G401 (cell line): ENCODE results near the gene TMPRSS11D. TPM values are rescaled to one million over a fixed set of nuclear protein-coding genes. Genes with fewer than 3 reads are reported as not detected.

Experiments used
- DNase-seq: peaks from one replicate; pipeline ENCODE4 v3.0.0-alpha.2; 2015; ENCODE audit warnings: low spot score
- in situ Hi-C: cut with HindIII; loops from 2 replicates; pipeline ENCODE4 v1.10.0; 2016; ENCODE audit warnings: low sequenced_read_pairs, mixed read lengths
- total RNA-seq: library from RNA; depleted of rRNA; stranded (reverse); fragments of >200 nt; shearing (Covaris generic); gene quantifications from 2 replicates; pipeline ENCODE4 v1.2.3, GENCODE V29; 2014; rRNA removed

Gene TMPRSS11D
- total RNA-seq, 1 experiment from 2014 or later = not detected

DNA sequence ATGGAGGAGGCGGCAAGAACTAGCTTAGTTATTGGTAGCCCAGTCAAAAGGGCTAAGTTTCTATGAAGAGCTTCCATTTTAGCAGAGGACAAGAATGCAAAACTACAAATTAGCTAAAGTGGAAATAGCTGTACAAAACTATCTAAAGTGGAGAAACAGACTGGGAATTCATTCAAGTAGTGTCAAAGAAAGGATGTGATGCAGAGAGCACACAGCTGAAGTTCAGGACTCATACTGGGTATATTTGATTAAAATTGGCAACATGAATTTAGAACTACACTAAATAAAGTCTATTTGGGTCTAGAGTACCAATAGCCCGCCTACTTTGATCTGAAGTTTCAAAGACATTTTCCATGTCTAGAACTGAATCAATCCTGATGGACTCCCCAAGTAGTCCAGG is 96.5 kb downstream of the TMPRSS11D start:
- in situ Hi-C loops = no loop called here
- no peak for DNase-seq

DNA sequence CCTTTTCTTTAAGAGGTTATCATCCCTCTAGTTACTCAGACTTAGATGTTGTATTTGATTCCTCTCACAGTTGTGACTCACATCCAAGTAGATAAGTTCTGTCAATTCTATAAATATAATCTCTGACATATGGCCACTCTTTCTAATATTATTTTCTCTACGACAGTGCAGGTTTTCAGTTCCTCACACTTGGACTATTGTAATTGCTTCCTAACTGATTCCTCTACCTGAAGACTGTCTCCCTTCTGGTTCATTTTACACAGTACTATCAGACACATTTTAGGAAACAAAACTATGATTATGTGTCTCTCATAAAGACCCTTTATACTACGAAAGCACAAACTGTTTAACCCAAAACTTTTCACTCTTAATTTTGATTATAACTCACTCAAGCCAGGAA is 98.3 kb downstream of the TMPRSS11D start:
- in situ Hi-C loops = no loop called here

DNA sequence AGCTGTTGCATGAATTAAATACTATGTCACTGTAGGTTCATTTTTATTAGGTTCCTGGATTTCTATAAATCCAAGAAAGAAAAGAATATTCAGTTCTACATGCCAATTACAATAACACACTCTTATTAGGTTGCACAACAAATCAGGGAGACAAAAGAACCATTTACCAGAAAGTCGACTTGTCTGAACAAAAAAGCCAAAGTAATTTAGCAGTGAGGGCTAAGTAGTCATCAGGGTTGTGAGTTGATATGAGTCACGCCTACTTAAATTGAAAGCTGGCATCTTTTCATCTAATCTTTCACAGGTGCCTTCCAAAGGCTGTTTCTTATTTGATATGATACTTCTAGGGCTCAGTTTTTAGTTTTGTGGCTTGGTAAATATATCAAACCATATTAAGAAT is 104.2 kb downstream of the TMPRSS11D start:
- no peak for DNase-seq
- in situ Hi-C loops = no loop called here

More for the DNA sequence above, 98.3 kb downstream of the TMPRSS11D start:
- DNase-seq = no peak

DNA sequence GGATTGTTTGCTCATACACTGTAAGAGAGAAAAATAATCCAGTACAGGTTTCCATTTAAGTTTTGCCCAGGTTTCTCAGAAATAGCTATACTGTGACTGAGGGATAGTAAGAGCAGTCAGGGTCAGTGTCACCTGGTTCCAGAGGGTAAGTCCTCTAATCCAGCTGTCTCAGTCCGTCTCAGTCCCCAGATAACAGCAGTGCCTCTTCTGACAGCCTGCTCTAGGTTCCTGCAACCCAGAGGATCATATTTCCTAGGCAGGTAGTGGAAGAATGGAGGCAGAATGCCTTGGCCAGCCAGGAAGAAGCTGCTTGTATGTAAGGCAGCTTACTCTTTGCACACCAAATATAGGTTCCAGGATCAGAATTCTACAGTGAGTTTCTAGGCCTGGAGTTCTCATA is 107.1 kb downstream of the TMPRSS11D start:
- in situ Hi-C loops = no loop called here
- no peak for DNase-seq

Other genes with a start within 250 kb of the TMPRSS11D start
- gene UBA6, start 182.8 kb downstream of the TMPRSS11D start, total RNA-seq = 28.4 and 98.3 TPM in 2 replicates
- gene GNRHR, start 129.6 kb downstream of the TMPRSS11D start, total RNA-seq = not detected in 2 replicates
- gene TMPRSS11A, start 79.5 kb upstream of the TMPRSS11D start, total RNA-seq = not detected in 2 replicates
- not detected in 2 replicates for gene TMPRSS11F, start 245.9 kb upstream of the TMPRSS11D start, total RNA-seq